ENCODE data around the gene RAMP1.
A peak's percentile ranks its signal among the peaks of the same experiment; 100 is the strongest.

Gene RAMP1

DNA sequence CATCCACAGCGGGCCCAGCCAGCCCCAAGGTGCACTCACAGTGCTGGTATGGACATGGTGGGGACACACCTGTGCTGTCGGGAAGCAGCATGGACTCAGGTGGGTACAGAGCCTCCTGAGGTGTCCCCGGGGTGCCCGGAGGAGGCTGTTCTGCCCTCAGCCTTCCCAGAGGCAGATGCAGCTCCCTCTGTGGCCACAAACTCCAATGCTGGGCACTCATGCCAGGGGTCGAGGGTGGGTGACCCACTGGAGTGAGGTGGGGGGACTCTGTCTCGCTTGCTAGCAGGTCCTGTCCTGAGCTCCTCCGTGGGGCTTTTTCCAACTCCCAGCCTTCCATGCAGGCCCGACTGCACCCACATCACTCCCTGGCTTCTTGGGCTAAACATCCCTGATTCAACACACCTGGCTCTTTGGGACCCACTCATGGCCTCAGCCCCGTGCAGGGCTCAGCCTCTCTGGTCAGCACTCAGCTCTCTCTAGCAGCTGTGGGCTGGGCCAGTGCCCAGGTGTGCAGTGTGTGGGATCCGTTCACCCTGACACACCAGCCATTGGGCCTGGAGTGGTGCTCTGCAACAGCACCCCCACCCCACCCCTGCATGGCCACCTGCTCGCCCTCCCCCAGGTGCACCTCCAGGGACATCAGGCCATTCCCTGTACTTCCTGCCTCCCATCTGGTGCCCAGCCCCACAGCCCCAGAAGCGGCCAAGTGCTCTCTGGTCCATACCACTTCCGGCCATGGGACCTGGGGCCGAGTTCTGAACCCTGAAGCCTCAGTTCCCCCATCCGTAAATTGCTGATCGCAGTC, 16.0 kb downstream of the RAMP1 start:
- no peaks in the 10 kb centered on the region for H3K36me3 ChIP-seq (ENCODE audit: control insufficient read depth in 2 of 2, insufficient read depth in 2 of 2, low read length in 2 of 2)
- H3K27ac ChIP-seq (ENCODE audit: low read depth in 2 of 2, low read length in 2 of 2), result no peak overlapping the region
- H3K4me3 ChIP-seq (ENCODE audit: low read length in 2 of 2), result no peak overlapping the region
- no peak overlapping the region for H3K9ac ChIP-seq (ENCODE audit: low read depth in 1 of 2, low read length in 2 of 2)
- no peaks in the 10 kb centered on the region for H3K9me3 ChIP-seq (ENCODE audit: control insufficient read depth in 2 of 2, low read length in 2 of 2)
- H3K4me1 ChIP-seq (ENCODE audit: control insufficient read depth in 2 of 2, insufficient read depth in 2 of 2, low read length in 2 of 2), result no peaks in the 10 kb centered on the region
- H3K27me3 ChIP-seq (ENCODE audit: control insufficient read depth in 2 of 2, insufficient read depth in 2 of 2, low read length in 2 of 2), result no peaks in the 10 kb centered on the region

DNA sequence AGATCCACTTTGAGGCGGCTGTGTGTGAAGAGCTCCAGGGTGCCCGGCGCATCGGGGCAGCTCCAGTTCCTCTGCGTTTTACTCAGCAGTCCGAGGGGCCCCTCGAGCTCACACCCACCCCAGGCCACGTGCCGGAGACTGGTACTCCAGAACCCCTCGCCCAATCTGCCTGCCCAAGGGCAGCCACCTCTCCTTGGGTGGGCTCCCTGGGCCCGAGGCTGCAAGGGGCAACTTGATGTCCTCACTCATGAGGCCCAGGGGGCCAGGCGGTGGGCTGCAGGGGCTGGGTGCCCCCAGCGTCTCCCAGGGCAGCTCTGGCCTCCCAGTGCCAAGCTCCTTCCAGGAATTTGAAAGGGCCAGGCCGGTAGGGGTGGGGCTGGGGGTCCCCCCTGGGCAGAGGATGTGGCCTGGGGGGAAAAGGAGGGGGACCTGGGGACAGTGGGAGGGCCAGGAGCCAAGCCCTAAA, 16.7 kb downstream of the RAMP1 start:
- no peaks in the 10 kb centered on the region for H3K36me3 ChIP-seq (ENCODE audit: control insufficient read depth in 2 of 2, insufficient read depth in 2 of 2, low read length in 2 of 2)
- H3K4me3 ChIP-seq (ENCODE audit: low read length in 2 of 2), result no peak overlapping the region
- H3K4me1 ChIP-seq (ENCODE audit: control insufficient read depth in 2 of 2, insufficient read depth in 2 of 2, low read length in 2 of 2), result no peaks in the 10 kb centered on the region
- H3K27me3 ChIP-seq (ENCODE audit: control insufficient read depth in 2 of 2, insufficient read depth in 2 of 2, low read length in 2 of 2), result no peaks in the 10 kb centered on the region
- H3K9ac ChIP-seq (ENCODE audit: low read depth in 1 of 2, low read length in 2 of 2), result no peak overlapping the region
- H3K9me3 ChIP-seq (ENCODE audit: control insufficient read depth in 2 of 2, low read length in 2 of 2), result no peaks in the 10 kb centered on the region
- no peak overlapping the region for H3K27ac ChIP-seq (ENCODE audit: low read depth in 2 of 2, low read length in 2 of 2)

DNA sequence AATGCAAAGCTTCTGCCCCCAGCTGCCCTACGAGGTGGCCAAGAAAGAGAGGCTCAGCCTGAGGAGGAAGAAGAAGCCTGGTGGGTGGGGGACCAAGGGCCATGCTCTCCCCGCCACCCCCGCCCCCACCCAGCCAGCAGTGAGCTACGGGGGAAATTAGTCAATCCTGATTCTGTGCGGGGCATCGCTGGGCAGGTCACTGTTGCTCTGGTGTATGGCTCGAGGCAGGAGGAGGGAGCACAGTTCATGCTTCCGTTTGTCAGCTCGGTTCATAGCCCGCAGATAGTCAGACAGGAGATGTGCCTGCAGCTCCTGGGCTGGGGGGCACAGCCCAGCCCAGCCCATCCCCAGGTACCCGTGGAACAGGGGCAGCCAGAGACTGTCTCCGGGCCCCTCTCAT, 17.1 kb downstream of the RAMP1 start:
- H3K9me3 ChIP-seq (ENCODE audit: control insufficient read depth in 2 of 2, low read length in 2 of 2), result no peaks in the 10 kb centered on the region
- no peak overlapping the region for H3K27ac ChIP-seq (ENCODE audit: low read depth in 2 of 2, low read length in 2 of 2)
- H3K9ac ChIP-seq (ENCODE audit: low read depth in 1 of 2, low read length in 2 of 2), result no peak overlapping the region
- no peak overlapping the region for H3K4me3 ChIP-seq (ENCODE audit: low read length in 2 of 2)
- H3K36me3 ChIP-seq (ENCODE audit: control insufficient read depth in 2 of 2, insufficient read depth in 2 of 2, low read length in 2 of 2), result no peaks in the 10 kb centered on the region
- H3K4me1 ChIP-seq (ENCODE audit: control insufficient read depth in 2 of 2, insufficient read depth in 2 of 2, low read length in 2 of 2), result no peaks in the 10 kb centered on the region
- H3K27me3 ChIP-seq (ENCODE audit: control insufficient read depth in 2 of 2, insufficient read depth in 2 of 2, low read length in 2 of 2), result no peaks in the 10 kb centered on the region

DNA sequence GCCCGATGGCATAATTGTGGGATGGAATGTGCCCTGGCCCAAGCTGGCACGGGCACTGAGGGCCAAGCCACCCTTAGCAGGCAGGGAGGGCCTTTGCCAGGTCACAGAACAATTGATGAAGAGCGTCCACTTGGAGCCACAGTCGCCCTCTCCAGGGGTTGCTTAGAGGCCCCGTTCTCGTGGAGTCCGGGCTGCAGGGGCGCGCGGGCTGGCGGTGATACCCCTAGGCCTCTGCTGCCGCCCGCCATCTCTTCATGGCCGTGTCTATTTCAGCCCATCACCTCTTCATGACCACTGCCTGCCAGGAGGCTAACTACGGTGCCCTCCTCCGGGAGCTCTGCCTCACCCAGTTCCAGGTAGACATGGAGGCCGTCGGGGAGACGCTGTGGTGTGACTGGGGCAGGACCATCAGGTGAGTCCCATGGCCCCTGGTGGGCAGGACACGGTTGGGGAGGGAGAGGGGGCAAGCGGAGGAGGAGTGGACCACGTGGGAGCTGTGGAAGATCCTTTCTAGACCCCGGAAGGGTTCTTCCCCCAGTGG, 17.6 kb downstream of the RAMP1 start:
- H3K27ac ChIP-seq (ENCODE audit: low read depth in 2 of 2, low read length in 2 of 2), result no peak overlapping the region
- no peaks in the 10 kb centered on the region for H3K27me3 ChIP-seq (ENCODE audit: control insufficient read depth in 2 of 2, insufficient read depth in 2 of 2, low read length in 2 of 2)
- H3K9ac ChIP-seq (ENCODE audit: low read depth in 1 of 2, low read length in 2 of 2), result no peak overlapping the region
- H3K4me3 ChIP-seq (ENCODE audit: low read length in 2 of 2), result no peak overlapping the region
- no peaks in the 10 kb centered on the region for H3K9me3 ChIP-seq (ENCODE audit: control insufficient read depth in 2 of 2, low read length in 2 of 2)
- no peaks in the 10 kb centered on the region for H3K4me1 ChIP-seq (ENCODE audit: control insufficient read depth in 2 of 2, insufficient read depth in 2 of 2, low read length in 2 of 2)
- no peaks in the 10 kb centered on the region for H3K36me3 ChIP-seq (ENCODE audit: control insufficient read depth in 2 of 2, insufficient read depth in 2 of 2, low read length in 2 of 2)

DNA sequence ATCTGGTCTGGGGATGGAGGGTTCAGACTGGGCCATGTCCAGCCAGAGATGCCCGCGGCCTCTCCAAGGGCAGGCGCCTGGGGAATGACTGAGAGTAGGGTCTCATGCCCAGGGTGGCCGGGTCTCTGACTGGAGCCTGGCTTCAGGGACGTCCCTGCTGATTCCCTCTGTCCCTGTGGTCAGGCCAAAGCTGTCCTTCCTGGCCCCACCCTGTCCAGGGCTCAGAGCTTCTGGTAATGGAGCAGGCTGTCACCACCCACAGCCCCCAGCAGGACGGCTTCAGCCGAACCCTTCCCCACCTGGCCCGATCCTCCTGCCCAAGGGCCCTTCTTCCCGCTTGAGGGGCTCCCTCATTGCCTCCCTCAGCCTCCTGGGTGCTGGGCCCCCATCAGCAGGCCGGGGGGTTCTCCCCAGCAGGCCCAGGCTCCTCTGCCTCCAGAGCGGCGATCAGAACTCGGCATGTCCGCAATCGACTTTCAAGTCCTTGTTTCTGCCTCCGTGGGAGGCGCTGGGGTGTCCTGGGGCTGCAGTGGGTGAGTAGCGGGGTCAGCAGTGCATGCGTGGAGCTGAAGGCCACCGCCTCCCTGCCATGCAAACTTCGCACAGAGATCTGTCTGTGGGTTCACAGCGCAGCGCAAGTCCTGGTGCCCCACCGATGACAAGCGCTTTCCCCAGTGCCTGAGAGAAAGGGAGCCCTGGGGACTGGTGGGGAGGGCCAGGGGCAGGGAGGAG, 18.3 kb downstream of the RAMP1 start:
- H3K27ac ChIP-seq (ENCODE audit: low read depth in 2 of 2, low read length in 2 of 2), result peak overlapping the region in 1 of 2 donors; percentile 9
- no peaks in the 10 kb centered on the region for H3K4me1 ChIP-seq (ENCODE audit: control insufficient read depth in 2 of 2, insufficient read depth in 2 of 2, low read length in 2 of 2)
- H3K36me3 ChIP-seq (ENCODE audit: control insufficient read depth in 2 of 2, insufficient read depth in 2 of 2, low read length in 2 of 2), result no peaks in the 10 kb centered on the region
- H3K9me3 ChIP-seq (ENCODE audit: control insufficient read depth in 2 of 2, low read length in 2 of 2), result no peaks in the 10 kb centered on the region
- no peaks in the 10 kb centered on the region for H3K27me3 ChIP-seq (ENCODE audit: control insufficient read depth in 2 of 2, insufficient read depth in 2 of 2, low read length in 2 of 2)
- H3K4me3 ChIP-seq (ENCODE audit: low read length in 2 of 2), result no peak overlapping the region
- no peak overlapping the region for H3K9ac ChIP-seq (ENCODE audit: low read depth in 1 of 2, low read length in 2 of 2)

DNA sequence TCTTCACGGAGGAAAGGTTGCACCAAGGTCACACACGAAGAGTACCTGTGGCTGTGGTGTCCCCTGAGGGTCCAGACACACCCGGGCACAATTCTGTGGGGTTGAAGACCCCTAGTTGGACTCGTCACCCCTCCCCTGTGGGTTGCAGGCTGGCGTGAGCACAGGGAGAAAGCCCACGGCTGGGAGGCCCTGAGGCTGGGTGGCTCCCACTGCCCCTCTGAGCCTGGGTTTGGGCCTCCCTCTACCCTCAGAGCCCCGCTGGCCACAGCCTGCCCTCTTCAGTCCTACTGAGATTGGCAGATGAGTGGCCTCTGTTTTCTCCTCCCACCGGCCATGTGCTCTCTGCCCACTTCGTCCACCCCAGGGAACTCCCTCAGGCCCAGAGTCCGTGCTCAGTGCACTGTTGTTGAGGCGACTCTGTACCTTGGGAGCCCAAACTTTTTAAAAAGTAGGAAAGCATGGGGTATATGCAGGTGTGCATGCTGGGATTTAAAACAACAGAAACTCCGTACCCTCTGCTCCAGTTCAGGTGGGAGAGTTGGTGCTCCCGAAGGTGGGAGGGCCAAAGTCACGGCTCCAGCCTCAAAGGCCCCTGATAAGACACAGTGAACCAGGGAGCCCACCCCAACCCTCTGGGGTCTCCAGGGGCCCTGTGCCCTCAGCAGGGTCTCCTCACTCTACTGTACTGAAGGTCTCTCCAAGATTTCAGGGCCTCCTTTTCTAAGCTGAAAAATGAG, 19.1 kb downstream of the RAMP1 start:
- Histone ChIP-seq H3K4me3 (ENCODE audit: low read length in 2 of 2) (no peak overlapping the region), H3K27me3 (ENCODE audit: control insufficient read depth in 2 of 2, insufficient read depth in 2 of 2, low read length in 2 of 2) (no peaks in the 10 kb centered on the region), H3K4me1 (ENCODE audit: control insufficient read depth in 2 of 2, insufficient read depth in 2 of 2, low read length in 2 of 2) (no peaks in the 10 kb centered on the region), H3K36me3 (ENCODE audit: control insufficient read depth in 2 of 2, insufficient read depth in 2 of 2, low read length in 2 of 2) (no peaks in the 10 kb centered on the region), H3K9ac (ENCODE audit: low read depth in 1 of 2, low read length in 2 of 2) (no peak overlapping the region), H3K27ac (ENCODE audit: low read depth in 2 of 2, low read length in 2 of 2) (peak overlapping the region in 1 of 2 donors; percentile 9), H3K9me3 (ENCODE audit: control insufficient read depth in 2 of 2, low read length in 2 of 2) (no peaks in the 10 kb centered on the region)

DNA sequence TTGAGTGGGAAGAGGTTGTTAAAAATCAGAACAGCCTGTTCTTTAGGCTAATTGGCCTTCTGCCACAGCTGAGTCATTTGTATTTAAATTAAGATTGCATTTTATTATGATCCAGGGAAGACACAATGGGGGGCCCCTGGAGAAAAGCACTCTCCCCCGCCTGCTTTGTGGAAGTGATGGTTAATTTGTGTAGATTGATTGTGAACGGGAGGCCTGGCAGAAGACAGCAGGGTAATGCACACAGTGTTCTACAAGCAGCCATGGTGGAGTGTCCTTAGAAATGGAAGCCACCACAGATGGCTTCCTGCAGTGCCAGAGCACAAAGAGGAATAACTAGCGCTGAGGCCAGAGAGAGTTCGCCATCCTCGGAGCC, 19.6 kb downstream of the RAMP1 start:
- H3K4me3 ChIP-seq (ENCODE audit: low read length in 2 of 2), result no peak overlapping the region
- no peaks in the 10 kb centered on the region for H3K9me3 ChIP-seq (ENCODE audit: control insufficient read depth in 2 of 2, low read length in 2 of 2)
- no peaks in the 10 kb centered on the region for H3K36me3 ChIP-seq (ENCODE audit: control insufficient read depth in 2 of 2, insufficient read depth in 2 of 2, low read length in 2 of 2)
- no peaks in the 10 kb centered on the region for H3K4me1 ChIP-seq (ENCODE audit: control insufficient read depth in 2 of 2, insufficient read depth in 2 of 2, low read length in 2 of 2)
- H3K27me3 ChIP-seq (ENCODE audit: control insufficient read depth in 2 of 2, insufficient read depth in 2 of 2, low read length in 2 of 2), result no peaks in the 10 kb centered on the region
- H3K9ac ChIP-seq (ENCODE audit: low read depth in 1 of 2, low read length in 2 of 2), result no peak overlapping the region
- no peak overlapping the region for H3K27ac ChIP-seq (ENCODE audit: low read depth in 2 of 2, low read length in 2 of 2)

DNA sequence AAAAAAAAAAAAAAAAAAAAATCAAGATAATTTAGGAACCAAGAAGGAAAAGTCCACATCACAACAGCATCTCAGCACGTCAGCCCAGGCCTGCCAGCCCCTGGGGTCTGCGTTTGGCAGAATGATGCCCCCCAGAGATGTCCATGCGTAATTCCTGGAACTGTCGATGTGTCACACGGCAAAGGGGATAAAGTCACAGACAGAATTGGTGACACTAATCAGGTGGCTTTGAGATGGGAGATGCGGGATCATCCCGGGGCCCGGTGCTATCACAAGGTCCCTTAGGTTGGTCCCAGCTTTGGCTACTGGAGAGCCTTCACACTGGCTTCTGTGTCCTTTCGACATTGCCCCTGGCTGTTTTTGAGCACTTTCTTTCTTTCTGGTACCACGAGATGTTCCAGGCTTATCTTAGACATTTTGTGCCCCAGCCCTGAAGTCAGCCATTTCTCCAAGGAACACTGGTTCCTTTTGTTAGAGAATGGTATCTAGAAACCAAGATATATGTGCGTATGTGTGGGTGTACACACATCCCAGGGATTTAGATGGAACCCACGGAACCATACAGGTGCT, 20.7 kb downstream of the RAMP1 start:
- Histone ChIP-seq H3K4me1 (ENCODE audit: control insufficient read depth in 2 of 2, insufficient read depth in 2 of 2, low read length in 2 of 2) (no peaks in the 10 kb centered on the region), H3K27me3 (ENCODE audit: control insufficient read depth in 2 of 2, insufficient read depth in 2 of 2, low read length in 2 of 2) (no peaks in the 10 kb centered on the region), H3K9me3 (ENCODE audit: control insufficient read depth in 2 of 2, low read length in 2 of 2) (no peaks in the 10 kb centered on the region), H3K27ac (ENCODE audit: low read depth in 2 of 2, low read length in 2 of 2) (no peak overlapping the region), H3K36me3 (ENCODE audit: control insufficient read depth in 2 of 2, insufficient read depth in 2 of 2, low read length in 2 of 2) (no peaks in the 10 kb centered on the region), H3K9ac (ENCODE audit: low read depth in 1 of 2, low read length in 2 of 2) (no peak overlapping the region), H3K4me3 (ENCODE audit: low read length in 2 of 2) (no peak overlapping the region)

DNA sequence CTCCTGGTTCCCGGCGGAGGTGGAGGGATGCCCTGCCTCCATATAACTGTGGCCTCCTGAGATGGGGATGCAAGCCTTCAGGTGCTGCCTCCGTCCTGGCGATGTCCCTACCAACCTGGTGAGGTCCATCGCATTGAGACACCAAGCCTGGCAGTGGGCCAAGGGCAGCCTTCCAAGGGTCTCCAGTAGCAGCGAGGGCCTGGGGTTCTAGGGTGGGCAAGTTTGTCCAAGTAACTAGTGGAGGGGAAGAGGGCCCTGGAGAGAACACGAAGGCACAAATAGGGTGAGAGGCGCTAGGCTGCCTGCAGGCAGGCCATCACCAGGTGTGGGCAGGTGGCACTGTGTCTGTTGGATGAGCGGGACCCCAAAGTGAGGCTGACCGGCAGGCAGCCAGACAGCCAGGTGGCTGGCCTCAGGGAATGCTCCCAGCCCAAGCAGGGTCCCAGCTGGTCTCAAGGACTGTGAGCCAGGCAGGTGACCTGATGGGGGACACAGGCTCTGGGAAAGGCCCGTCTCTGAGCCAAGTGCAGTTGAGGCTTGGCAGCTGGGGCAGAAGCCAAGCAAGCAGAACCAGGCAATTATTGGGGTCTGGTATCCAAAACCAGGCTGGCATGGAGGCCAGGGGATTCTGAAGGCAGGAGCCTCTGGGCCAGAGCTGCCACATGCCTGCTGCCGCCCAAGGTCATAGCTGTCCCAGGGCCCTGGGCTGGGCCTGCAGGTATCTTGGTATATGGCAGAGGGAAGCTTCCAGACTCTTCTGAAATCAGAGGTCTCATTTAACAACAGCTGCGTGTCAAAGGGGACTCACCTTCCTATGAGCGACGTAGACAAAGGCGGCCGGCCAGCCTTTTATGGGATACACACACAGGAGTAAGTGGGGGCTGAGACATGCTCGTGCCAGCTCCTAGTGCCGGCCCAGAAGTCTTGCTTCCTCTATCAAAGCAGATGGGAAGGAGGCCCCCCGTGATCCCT, 23.4 kb downstream of the RAMP1 start:
- no peak overlapping the region for H3K27ac ChIP-seq (ENCODE audit: low read depth in 2 of 2, low read length in 2 of 2)
- H3K9me3 ChIP-seq (ENCODE audit: control insufficient read depth in 2 of 2, low read length in 2 of 2), result no peaks in the 10 kb centered on the region
- no peaks in the 10 kb centered on the region for H3K36me3 ChIP-seq (ENCODE audit: control insufficient read depth in 2 of 2, insufficient read depth in 2 of 2, low read length in 2 of 2)
- no peak overlapping the region for H3K9ac ChIP-seq (ENCODE audit: low read depth in 1 of 2, low read length in 2 of 2)
- H3K27me3 ChIP-seq (ENCODE audit: control insufficient read depth in 2 of 2, insufficient read depth in 2 of 2, low read length in 2 of 2), result no peaks in the 10 kb centered on the region
- no peak overlapping the region for H3K4me3 ChIP-seq (ENCODE audit: low read length in 2 of 2)
- H3K4me1 ChIP-seq (ENCODE audit: control insufficient read depth in 2 of 2, insufficient read depth in 2 of 2, low read length in 2 of 2), result no peaks in the 10 kb centered on the region

Measured in mucosa of rectum (tissue), 2 donors.